C4-2B (cell line): ENCODE measurements around the gene AP1S1.

Experiments
- H3K27ac ChIP-seq: fragments of 450-650 bp; 2 replicates; pipeline ENCODE4 v1.5.1; 2017
- CTCF ChIP-seq: fragments of 450-650 bp; conservative IDR thresholded peaks from 2 replicates; pipeline ENCODE4 v1.5.1; 2017; ENCODE audit warnings: mild to moderate bottlenecking
- ZFX ChIP-seq: fragments of 450-650 bp; IDR thresholded peaks from 2 replicates; pipeline ENCODE4 v1.6.1; 2017

AP1S1 gene

GRCh38 chr7:101170617-101171441, 16.6 kb downstream of the AP1S1 start:
- H3K27ac ChIP-seq: no peak overlapping the region
- TF ChIP-seq CTCF (no peak), ZFX (no peak)

- TF ChIP-seq CTCF: no peak; the same call in 1 of the 2 replicates
- no peak for TF ChIP-seq ZFX
- H3K27ac ChIP-seq: no peak overlapping the region
Measured at GRCh38 chr7:101171442-101171837, 17.2 kb downstream of the AP1S1 start.

- TF ChIP-seq CTCF (no peak), ZFX (no peak)
- H3K27ac ChIP-seq: no peak overlapping the region
Measured at GRCh38 chr7:101172005-101172853, 18.0 kb downstream of the AP1S1 start.

GRCh38 chr7:101172854-101173751, 18.8 kb downstream of the AP1S1 start:
- H3K27ac ChIP-seq: no peak overlapping the region
- TF ChIP-seq ZFX (no peak), CTCF (no peak)

DNA sequence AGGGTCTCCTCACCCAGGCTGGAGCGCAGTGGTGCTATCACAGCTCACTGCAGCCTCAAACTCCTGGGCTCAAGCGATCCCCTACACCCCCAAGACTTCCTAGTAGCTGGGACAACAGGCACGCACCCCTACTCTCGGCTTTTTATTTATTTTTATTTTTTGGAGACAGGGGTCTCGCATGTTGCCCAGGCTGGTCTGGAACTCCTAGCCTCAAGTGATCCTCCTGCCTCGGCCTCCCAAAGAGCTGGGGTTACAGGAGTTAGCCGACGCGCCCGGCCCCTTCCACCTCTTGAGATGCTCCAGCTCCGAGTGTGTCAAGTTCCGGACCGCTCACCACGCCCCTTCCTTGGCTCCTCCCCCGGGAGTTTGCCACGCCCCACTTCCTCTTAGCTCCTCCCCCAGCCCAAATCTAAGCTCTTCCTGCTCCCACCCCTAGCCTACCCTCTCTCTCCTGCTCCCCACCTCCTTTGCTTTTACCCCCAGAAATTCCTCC, 19.5 kb downstream of the AP1S1 start:
- no peak for TF ChIP-seq CTCF
- TF ChIP-seq ZFX: no peak
- no peak overlapping the region for H3K27ac ChIP-seq

- no peak overlapping the region for H3K27ac ChIP-seq
- TF ChIP-seq ZFX (no peak), CTCF (no peak)
Measured at GRCh38 chr7:101174322-101174854, 20.1 kb downstream of the AP1S1 start.
